Suppressor macrophage treated with lipopolysaccharide for 1 hour (primary cell): Measurements from ENCODE around the gene SAC3D1.
"Not testable (repeated sequence)": the region's sequence is repeated elsewhere in the genome, so short reads cannot be mapped to it uniquely, and the experiment has no call there.

Source experiments
- DNase-seq, 3 donors: peaks; one replicate each; pipeline ENCODE4 v3.0.0-alpha.2; 2020 to 2022

The SAC3D1 gene

DNA sequence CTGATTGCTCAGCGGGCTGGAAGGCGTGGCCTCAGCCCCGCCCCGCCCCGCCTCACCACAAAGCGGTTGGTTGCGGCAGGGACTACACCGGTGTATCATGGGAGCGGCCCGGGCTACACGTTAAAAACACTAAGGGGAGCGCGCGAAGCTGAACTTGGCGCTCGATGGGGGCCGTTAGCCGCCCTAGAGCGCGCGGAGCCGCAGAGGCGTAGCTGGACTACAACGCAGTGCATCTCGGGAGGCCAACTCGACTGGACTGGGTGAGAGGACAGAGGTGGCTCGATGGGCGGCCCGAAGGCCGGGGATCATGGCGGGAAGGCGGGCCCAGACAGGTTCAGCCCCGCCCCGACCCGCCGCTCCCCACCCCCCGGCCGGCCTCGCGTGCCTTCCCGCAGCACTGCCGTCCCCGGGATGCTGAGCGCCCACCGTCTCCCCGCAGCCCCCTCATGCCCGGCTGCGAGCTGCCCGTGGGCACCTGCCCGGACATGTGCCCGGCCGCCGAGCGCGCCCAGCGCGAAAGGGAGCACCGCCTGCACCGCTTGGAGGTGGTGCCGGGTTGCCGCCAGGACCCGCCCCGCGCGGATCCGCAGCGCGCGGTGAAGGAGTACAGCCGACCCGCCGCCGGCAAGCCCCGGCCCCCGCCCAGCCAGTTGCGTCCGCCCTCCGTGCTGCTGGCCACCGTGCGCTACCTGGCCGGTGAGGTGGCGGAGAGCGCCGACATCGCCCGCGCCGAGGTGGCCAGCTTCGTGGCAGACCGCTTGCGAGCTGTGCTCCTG, at the start of gene SAC3D1:
TSS of gene SAC3D1 (plus strand) at position 364 of the 776 bp plus-strand sequence. CDS start at position 447, 83 bp downstream.
- peak; percentile 90 to 95 (median 92) for DNase-seq

DNA sequence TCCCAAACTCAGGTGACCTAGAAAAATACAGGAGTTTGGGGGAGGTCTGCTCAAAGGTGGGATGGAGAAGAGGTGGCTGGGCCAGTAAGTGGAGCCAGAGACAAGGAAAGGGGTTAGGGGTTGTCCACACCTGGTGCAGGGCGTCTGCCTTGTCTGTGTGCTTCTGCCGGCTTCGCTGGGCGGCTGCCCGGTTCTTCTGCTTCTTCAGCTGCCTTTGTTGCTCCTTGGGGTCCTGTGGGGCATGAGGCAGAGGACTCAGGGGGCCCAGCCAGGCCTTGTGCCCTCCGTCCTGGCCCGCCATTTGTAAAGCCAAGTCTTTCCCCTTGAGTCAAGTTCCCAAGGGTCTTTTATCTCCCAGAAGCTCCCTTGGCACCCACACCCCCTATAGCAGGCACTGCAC, 46.7 kb upstream of the SAC3D1 start:
- DNase-seq: no peak

GRCh38 chr11:64996327-64996709, 44.7 kb upstream of the SAC3D1 start:
- no peak for DNase-seq

GRCh38 chr11:64996710-64997380, 44.2 kb upstream of the SAC3D1 start, which contains the start of gene BATF2:
BATF2 (minus strand) TSS chr11:64996971; CDS start chr11:64996914, 57 bp downstream.
- DNase-seq: peak; percentile 93 to 94 (median 93)

- no peak for DNase-seq
These were observed 42.9 kb upstream of the SAC3D1 start for GRCh38 chr11:64998141-64998540.

- DNase-seq: no peak
These were observed 42.1 kb upstream of the SAC3D1 start for GRCh38 chr11:64998690-64999431.

DNA sequence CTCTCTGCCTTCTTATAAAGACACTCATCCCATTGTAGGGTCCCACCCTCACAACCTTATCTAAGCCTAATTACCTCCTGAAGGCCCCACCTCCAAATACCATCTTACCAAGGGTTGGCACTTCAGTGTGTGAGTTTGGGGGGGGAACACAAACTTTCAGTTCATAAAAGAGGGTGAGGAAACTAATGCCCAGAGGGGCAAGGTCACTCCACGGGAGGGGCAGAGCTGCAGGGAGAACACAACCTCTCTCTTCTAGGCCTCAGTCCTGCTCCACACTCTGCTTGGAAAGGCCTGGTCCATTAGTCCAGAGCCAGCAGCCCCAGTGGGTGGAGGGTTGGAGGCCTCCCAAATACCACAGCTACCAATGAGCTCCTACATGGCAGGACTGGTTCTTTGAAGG, 41.5 kb upstream of the SAC3D1 start:
- no peak for DNase-seq

DNA sequence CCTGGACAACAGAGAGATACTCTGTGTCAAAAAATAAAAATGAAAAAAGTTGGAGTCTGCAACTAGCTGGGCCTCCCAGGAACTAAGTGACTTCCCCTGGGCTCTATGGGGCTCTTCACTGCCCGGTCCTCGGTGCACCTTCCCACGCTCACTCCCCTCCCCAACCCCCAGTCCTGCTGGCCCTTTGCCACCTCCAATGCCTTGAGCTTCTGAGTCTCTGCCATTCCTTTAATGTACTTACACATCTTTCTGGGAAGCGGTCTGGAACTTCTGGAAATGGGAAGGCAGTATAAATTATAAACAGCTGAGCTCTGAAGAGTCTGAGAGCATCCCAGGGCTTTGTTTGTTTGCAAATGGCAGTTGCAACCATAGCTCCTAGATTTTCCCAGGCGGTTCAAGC, 38.3 kb upstream of the SAC3D1 start:
- DNase-seq: no peak

DNA sequence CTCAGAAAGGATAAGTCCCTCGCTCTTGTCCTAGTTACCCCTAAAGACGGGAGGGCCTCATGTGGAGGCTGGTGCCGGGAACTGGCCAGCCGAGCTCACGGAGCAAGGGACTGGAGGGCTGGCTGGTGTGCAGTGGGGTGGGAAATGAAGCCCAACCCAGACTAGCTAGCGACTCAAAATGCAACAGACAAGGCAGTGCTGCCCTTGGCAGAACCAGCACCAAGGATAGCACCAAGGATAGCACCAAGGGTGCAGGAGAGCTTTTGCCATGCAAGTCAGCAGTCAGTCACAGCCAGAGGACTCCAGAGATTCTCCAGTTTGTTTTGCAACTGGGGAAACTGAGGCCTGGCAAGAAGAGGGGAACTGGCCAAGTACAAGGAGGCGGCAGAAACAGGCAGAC, 37.7 kb upstream of the SAC3D1 start:
- DNase-seq: no peak

- DNase-seq: not testable (repeated sequence)
These were observed 37.0 kb upstream of the SAC3D1 start for GRCh38 chr11:65003968-65004367.

DNA sequence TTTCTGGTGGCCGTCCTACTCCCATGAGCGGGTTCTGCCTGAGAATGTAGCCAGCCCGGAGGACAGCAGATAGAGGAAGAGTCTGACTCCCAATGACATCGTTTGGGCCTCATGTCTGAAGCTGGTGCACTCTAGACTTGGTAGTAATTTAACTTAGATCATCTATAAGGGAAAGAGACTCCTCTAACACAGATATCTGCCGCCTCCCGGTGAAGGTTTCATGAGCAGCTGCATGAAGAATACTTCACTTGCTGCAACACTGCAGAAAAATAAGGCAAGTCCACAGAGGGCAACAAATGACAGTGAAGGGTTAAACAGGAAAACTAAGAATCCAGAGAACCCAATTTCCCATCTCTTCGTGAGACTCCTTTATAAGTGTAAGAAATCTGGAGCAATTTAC, 33.0 kb upstream of the SAC3D1 start:
- DNase-seq: no peak

GRCh38 chr11:65008873-65009272, 32.1 kb upstream of the SAC3D1 start:
- no peak for DNase-seq

- peak; percentile 94 to 96 (median 96) for DNase-seq
These were observed 27.7 kb upstream of the SAC3D1 start for GRCh38 chr11:65013130-65013887.

- DNase-seq: peak; percentile 92 to 94 (median 94)
These were observed 26.9 kb upstream of the SAC3D1 start, which contains the start of gene ARL2 for GRCh38 chr11:65013888-65014725. ARL2 (plus strand) TSS chr11:65014160; CDS start chr11:65014208, 48 bp downstream.

DNA sequence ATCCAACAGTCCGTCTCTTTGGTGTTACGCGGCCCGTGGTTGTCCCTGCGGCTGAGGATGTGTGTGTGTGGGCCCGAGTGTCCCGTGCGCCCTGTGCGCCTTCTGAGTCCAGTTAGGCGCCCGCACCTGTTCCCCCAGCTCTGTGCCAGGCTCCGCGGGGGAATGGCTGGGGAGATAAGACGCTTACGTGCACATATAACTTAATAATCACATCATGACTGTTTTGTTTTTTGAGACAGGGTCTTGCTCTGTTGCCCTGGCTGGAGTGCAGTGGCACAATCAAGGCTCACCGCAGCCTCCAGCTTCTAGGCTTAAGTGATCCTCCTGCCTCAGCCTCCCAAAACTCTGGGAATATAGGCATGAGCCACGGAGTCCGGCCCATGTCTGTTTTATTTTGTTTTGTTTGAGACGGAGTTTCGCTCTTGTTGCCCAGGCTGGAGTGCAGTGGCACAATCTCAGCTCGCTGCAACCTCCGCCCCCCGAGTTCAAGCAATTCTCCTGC, 26.2 kb upstream of the SAC3D1 start:
- DNase-seq: no peak

DNA sequence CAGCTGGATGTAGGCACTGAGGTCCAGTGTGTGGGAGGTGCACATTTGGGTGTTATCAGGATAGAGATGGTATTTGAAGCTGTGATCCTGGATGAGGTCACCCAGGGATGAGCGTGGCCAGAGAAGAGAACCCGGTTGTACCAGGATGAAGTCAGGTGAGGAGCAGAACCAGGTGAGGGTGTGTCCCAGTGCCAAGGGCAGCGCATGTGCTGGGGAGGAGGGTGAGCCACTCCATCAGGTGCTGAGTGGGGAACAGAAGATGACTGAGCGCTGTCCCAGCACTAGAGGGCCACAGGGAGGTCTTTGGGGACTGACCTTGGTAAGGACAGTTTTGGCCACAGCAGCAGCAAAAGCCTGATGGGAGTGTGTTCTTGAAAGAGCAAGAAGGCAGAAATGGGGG, 24.3 kb upstream of the SAC3D1 start:
- no peak for DNase-seq

- DNase-seq: no peak
These were observed 23.1 kb upstream of the SAC3D1 start for GRCh38 chr11:65017937-65018336.

- DNase-seq: no peak
These were observed 21.2 kb upstream of the SAC3D1 start for GRCh38 chr11:65019824-65020223.

DNA sequence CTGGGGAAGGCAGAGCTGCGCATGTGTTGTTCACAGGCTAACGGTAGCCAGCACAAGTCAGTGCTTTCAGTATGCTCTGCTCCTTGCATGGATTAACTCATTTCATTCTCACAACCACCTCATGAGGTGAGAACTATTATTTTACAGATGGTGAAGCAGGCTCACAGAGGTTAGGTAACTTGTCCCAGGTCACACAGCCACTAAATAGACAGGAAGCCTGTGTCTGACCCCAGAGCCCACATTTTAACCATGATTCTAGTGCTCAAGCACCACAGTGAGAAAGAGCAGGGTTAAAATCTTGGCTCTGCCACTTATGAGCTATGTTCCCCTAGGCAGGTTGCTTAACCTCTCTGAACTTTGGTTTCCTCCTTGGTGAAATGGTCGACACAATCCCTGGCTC, 20.0 kb upstream of the SAC3D1 start:
- DNase-seq: no peak

- no peak for DNase-seq
These were observed 19.5 kb upstream of the SAC3D1 start for GRCh38 chr11:65021509-65021908.

DNA sequence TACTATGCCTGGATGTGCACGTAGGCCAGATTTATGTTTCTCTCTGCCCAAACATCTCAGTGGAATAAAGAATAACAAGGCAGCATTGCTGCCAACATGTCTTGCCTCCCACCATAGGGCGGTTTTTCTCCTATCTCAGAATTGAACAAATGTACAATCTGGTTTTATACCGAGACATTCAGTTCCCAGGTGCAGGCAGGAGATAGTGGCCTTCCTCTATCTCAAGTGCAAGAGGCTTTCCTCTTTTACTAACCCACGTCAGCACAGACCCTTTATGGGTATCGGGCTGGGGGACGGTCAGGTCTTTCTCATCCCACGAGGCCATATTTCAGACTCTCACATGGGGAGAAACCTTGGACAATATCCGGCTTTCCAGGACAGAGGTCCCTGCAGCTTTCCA, 17.5 kb upstream of the SAC3D1 start:
- not testable (repeated sequence) for DNase-seq
